CD4-positive, alpha-beta T cell treated with Interleukin-17A for 4 hours (primary cell): ENCODE measurements around the gene SMYD3.
"Not testable (repeated sequence)": the region's sequence is repeated elsewhere in the genome, so short reads cannot be mapped to it uniquely, and the experiment has no call there.

ENCODE experiments used
- DNase-seq: peaks from one replicate; pipeline ENCODE4 v3.0.0-alpha.2; 2020; ENCODE audit warnings: mixed read lengths

The SMYD3 gene

DNA sequence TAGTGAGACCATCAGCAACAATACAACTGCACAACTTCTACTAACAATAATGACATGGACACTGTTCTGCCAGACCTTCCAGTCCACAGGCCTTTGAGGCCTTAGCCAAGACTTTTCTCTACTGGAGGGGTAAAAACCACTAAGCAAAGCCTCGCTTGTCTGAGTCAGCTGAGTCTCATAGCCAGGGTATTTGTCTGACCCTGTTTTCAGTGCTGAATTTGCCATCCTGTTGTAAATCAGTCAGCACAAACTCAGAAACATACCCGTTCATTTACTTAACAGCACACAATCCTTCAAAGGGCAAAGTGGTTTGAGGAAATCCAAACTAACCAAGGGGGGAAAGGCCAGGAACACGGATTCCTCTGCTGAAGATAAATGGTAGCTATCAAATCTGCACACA lies 537.8 kb downstream of the SMYD3 start:
- DNase-seq = no peak

DNA sequence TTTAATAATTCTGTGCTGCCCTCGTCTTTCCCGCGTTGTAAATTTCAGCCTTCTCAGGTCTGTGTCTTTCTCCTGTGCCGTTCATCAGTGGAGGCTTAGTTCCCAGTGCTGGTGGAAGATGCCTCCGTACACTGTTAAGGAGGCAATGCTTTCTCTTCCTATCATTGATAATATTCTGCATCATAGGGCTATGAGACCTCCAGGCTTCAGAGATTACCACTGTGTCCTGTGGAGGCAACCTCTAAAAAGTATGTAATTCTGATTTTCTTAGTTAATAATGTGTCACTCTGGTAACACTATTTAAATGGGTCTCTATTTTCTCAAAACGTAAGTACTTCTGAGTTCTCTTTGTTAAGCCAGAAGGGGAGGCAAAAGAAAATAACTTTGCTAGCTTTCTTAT lies 538.3 kb downstream of the SMYD3 start:
- DNase-seq = no peak

DNA sequence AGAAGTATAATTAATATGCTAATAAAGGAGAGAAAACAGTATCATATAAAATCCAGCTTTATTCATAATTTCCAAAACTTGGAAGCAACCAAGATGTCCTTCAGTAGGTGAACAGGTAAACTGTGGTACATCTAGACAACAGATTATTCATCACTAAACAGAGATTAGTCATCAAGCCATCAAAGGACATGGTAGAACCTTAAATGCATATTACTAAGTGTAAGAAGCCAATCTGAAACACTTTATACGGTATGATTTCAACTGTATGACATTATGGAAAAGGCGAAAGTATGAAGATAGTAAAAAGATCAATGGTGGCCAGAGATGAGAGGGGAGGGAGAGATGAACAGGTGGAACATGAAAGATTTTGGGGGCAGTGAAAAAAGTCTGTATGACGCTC lies 541.7 kb downstream of the SMYD3 start:
- DNase-seq = no peak

DNA sequence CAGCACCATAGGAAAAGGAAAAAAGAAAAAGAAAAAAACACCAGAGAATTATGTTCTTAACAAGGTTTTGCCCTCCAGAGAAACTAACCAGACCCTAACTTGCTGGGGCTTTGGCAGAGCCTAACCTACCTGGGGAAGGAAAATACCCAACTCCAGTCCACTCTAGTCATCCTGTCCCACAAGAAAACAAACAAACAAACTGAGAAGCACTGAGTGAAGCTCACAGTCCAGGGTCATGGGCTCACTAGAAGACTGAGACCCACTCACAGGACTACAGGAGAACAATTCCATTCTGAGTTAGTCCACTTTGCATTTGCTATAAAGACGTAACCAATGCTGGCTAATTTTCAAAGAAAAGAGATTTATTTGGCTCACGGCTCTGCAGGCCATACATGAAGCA lies 543.4 kb downstream of the SMYD3 start:
- no peak for DNase-seq

DNA sequence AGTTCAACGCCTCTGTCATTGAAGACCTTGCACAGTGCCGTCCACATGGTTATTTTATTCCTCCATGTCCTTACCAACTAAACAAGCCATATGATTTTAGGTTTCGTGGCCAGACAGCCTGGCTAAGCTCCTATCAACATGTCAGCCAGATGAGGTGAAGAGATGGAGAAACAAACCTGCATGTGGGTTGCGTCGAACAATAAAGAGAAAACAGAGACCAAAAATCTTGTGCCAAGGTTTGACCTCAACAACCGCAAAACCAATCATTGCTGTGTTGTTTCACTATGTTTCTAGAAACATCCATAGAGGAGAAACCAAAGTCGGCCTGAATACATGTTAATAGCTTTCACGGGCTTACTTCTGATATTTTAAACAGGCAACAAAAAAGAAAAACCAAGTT lies 544.6 kb downstream of the SMYD3 start:
- DNase-seq = no peak

DNA sequence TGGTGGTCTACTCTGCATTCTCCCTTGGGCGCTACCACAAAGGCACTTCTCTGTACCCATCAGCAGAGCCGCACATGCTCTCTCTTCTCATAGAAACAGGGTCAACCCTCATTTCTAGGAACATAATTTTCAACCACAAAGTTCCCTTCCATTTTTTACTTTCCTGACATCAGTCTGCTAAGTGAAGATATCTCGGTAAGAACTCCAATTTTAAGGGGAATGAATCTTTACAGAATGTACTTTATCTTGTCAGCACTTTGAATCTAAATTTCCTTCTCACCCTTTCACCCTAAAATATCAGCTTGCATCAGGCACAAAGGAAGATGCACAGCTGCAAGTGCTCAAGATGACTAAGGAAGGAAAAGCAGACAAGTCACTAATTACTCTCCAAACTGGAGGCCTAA lies 545.9 kb downstream of the SMYD3 start:
- DNase-seq = no peak

DNA sequence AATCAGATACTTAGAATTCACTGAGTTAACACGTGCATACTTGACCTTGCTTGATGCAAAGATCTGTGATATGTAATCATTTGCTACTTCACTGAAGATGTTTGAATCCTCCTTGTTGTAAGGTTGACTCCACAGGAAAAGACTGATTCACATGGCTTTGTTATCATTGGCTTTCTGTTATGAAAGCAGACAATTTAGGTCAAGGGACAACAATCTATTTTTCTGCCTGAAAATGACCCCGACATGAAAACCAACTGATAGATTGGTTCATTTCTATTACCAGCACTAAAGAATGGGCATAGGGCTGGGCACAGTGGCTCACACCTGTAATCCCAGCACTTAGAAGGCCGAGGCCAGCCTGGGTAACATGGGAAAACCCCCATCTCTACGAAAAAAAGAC lies 546.9 kb downstream of the SMYD3 start:
- no peak for DNase-seq

DNA sequence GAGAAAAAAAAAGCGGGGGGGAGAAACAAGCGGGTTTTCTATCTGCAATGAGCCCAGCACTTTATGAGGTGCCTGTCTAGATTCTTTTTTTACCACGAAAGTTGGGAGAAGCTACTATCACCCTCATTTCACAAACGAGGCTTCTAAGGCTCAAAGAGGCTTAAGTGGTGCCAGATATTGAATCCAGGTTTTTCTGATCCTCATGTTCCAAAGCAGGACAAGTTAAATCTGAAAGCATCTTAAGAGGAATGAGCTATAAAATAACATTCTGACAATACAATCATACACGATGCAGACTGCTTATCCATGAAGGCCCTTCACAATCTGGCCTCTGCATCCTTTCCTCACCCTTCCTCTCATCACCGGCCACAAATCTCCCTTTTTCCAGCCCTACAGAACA lies 549.1 kb downstream of the SMYD3 start:
- DNase-seq = no peak

DNA sequence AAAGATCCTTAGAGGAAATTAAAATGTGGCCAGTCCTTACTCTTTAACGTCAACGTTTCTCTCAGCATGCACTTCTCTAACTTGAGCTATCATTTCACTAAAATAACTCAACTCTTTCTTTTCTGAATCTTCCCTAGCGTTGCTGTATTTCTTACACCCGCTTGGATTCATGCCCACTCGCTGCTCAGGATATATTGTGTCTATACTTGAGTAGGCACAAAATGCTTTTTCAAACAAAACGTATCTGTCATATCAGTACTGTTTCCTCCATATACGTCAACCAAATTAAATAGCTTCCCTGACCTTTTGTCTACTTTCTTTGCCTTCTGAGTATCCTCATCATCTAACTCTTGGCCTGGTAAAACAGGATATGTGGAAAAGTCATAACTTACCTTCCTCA lies 549.7 kb downstream of the SMYD3 start:
- no peak for DNase-seq

DNA sequence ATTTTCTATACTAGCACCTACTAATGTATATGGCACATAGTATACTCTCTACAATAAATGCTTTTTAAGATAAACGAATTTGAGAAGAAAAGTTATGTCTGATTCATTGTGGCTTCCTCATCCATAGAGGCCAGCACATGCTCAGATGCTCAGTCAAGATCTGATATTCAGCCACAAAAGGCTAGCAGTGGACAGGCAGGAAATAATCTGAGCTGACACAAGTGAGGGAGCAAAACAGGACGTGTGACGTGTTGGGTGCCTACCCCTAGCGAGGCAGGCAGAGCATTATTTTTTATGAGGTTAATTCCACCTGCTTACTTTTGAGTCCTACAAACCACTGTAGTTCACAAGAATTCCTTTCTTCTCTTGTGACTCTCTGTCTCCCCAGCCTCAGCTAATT lies 550.9 kb downstream of the SMYD3 start:
- peak; percentile 73 for DNase-seq

DNA sequence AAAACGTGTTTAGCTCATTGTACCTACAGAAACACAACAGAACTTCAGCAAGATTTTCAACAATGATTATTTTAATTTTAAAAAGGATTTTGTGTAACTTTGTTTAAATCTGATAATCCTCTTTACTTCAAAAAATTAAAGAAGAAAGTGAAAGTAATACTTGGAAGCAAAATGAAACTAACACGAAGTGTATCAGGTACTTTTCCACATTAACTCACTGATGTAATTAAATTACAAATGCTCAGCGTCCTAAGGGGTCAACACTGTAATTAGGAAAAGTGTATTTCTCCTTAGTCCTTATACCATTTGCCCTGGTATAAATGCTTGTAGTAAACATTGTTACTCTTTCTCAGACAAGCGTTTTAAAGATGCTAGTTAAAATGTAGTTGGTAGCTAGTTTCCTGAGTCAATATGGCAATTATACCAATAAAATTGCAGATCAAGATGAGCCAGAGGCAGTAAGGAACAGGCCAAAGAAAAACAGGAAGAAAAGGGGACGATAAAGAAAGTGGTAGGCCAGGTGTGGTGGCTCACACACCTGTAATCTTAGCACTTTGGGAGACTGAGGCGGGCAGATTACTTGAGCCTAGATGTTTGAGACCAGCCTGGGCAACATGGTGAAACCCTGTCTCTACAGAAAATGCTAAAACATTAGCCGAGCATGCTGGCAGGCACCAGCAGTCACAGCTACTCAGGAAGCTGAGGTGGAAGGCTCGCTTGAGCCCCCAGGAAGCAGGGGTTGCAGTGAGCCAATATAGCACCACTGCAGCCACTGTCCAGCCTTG lies 553.0 kb downstream of the SMYD3 start:
- peak; percentile 38 for DNase-seq

DNA sequence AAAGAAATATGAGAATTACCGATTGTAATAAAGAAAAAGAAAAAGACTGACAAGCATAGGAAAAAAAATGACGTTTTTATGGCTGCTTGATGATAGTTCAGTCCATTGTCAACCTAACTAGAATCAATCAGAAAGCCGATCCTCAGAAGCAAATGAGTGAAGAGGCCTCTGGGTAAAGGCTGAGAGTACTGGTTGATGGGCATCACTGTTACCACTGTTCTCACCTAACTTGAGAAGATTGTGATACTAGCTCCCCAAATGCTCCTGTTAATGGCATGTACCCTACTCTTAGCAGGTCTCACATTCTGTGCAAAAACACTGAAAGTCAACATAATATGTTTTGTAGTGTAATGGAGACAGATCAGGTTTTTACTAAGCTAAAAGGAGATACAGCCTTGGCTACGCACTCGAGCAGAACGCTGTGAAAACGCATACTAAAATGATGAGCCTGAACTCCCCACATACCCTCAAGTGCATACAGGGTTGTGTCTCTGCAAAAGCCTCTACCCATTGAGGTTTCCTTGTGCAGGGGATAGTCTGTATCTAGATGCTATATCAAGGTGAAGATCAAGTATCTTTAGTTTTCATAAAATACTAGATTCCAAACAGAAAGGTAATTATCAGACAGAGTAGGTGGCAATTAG lies 554.6 kb downstream of the SMYD3 start:
- DNase-seq = no peak

DNA sequence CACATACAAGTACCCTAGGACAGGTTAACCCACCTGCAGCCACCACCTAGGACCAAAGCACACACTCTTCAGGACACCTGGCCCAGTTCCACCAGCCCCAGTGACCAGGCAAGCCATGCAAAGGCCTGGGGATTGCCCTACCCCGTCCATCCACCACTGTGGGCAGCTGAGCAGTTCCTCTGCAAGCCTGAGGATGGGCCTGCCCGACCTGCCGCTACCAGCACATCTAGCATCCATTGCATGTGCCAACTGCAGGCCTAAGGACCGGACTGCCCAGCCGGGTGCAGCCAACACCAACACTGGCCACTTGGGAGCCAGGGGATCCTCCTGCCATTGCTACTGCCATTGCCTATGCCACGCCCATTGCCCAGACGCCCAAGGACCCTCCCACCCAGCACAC lies 558.3 kb downstream of the SMYD3 start:
- DNase-seq = no peak

DNA sequence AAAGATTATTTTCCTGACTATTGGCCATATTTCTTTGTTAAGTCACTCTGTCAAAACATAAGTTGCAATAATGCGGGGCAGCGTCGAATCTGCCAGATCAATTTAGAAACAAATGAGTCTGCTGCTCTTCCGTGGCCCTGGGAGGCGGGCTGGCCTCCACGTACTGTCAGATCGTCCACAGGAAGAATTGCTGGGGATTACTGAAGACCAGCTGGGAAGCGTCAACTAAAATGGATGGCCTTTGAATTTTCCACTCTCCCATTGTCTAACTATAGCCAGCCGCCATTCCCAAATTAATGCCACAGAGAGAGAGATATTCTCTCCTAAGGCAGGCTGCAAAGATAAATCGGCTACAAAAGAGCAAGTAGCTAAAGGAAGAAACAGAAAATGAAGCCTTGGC lies 560.2 kb downstream of the SMYD3 start:
- no peak for DNase-seq

DNA sequence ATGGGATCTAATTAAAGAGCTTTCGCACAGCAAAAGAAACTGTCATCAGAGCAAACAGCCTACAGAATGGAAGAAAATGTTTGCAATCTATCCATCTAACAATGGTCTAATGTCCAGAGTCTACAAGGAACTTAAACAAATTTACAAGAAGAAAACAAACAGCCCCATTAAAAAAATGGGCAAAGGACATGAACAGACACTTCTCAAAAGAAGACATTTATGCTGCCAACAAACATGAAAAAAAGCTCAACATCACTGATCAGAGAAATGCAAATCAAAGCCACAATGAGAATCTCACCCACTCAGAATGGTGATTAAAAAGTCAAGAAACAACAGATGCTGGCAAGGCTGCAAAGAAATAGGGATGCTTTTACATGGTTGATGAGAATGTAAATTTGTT lies 561.9 kb downstream of the SMYD3 start:
- not testable (repeated sequence) for DNase-seq

DNA sequence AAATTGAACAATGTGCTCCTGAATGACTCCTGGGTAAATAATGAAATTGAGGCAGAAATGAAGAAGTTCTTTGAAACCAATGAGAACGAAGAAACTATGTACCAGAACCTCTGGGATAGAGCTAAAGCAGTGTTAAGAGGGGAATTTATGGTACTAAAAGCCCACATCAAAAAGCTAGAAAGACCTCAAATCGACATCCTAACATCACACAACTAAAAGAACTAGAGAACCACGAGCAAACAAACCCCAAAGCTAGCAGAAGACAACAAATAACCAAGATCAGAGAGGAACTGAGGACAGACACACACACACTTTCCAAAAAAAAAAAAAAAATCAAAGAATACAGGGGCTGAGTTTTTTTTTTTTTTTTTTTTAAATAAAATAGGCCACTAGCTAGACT lies 564.2 kb downstream of the SMYD3 start:
- DNase-seq = no peak

DNA sequence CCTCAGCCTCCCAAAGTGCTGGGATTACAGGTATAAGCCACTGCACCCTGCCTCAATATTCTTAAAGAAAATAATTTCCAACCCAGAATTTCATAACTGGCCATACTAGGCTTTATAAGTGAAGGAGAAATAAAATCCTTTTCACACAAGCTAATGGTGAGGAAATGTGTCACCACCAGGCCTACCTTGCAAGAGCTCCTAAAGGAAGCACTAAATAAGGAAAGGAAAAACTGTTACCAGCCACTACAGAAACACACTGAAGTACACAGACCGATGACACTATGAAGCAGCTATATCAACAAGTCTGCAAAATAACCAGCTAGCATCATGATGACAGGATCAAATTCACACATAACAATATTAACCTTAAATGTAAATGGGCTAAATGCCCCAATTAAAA lies 565.3 kb downstream of the SMYD3 start:
- DNase-seq = not testable (repeated sequence)

DNA sequence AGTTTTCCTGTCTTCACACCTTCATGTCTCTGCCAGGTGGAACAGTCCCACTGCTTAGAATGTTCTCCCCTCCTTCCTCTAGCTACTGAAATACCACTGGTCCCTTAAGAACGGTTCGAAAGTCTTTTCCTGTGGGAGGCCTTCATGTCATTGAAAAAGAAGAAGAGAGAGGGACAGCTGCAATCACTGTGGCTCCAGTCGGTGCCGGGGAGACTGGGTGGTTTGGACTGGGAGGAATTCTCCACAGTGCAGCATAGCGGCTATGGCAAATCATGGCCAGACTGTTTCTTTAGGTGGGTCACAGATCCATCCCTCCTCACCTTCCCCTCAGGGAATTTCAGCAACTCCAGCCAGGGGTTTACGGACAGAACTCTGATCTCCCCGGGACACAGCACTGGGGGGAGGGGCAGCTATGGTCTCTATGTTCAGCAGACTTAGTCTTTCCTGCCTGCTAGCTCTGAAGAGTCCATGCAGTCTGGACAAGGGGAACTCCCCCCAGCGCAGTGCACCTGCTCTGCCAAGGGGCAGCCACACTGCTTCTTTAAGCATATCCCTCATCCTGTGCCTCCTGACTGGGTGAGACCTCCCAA lies 567.2 kb downstream of the SMYD3 start:
- no peak for DNase-seq

DNA sequence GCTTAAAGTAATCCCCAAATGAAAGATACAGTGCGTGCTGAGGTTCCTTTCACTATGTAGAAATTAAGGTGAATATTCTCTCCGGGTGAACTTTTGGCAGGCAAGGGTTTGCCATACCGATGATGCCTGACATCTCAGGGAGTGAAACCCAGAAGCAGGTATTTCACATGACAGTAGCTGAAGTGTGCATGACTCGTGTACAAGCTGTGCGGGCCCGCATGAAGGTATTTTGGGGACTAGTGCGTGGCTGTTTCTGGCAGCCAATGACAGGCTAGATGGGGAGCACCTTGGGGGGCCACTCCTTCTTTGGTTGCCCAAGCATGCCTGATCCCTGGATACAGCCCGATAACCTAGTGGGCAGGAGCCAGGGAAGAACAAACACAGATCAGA lies 569.0 kb downstream of the SMYD3 start:
- no peak for DNase-seq

DNA sequence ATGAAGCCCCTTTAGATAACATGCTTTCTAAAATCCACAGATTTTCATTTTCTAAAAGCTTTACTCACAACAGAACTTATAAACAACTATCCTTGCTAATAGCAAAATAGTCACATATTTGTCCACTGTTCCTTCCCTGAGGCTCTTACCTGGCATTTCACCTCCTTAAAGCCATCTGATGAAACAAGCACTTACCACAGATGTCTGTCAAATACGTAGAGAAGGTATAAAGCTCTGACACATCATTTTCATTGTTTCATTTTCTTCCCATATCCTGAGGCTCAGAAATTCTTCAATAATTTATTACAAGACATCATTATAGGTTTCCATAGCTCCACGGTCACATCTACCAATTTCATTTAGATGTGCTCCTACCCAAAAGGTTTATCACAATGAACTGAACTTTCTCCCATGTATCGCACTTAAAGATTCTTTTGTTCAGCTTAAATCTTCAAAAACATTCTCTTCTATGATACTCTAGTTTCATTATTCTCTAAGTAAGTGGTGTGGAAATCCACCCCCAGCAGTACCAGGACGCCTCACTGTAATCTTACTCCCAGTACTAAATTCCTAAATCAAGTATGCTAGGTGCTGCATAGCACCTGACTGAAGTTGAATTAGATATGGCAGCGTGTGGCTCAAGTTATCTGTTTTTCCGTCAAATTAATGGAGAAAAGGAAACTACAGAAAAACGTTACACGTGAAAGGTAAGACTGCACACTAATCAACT lies 569.6 kb downstream of the SMYD3 start:
- DNase-seq = no peak

DNA sequence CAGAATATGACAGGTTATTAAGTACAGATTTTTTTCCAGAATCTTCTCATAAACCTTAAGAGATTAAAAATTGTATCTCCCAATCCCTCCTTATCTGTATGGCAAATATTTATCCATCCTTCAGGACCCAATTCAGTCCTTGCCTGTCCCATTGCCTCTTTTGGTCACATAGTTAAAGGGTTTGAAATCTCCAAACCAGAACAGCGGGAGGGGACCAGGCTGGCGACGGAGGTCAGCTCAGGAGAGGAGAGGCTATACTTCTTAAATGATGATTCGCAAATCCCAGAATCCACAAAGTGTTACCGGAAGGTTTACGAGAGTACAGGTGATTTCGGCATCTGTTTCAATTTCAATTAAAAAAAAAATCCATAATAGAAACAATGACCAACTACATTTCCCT lies 572.7 kb downstream of the SMYD3 start:
- DNase-seq = no peak

DNA sequence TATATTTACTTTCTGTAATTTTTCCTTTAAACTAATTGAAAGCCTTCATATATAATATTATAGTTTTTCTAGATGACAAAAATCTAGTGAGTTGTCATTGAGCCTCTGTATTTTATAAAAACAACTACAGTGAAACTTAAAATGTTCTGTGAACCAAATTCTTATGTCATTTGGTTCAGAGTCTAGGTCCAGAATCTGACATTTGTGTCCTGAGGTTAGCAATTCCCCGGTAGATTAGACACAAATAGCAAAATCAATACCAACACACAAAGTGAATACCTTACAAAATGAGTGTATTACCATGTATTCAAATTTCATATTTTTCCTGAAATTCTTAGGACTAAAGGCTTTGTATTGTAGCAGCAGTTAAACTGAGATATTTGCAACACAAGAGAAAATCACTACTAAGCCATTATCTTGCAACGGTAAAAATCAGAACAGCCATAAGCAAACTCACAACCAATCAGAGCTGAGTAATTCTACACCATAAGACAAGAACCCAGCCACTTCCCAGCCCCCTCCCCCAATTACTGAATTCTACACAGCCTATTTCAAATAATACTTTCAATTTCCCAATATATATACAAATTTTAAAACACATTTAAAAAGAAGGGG lies 573.5 kb downstream of the SMYD3 start:
- no peak for DNase-seq

DNA sequence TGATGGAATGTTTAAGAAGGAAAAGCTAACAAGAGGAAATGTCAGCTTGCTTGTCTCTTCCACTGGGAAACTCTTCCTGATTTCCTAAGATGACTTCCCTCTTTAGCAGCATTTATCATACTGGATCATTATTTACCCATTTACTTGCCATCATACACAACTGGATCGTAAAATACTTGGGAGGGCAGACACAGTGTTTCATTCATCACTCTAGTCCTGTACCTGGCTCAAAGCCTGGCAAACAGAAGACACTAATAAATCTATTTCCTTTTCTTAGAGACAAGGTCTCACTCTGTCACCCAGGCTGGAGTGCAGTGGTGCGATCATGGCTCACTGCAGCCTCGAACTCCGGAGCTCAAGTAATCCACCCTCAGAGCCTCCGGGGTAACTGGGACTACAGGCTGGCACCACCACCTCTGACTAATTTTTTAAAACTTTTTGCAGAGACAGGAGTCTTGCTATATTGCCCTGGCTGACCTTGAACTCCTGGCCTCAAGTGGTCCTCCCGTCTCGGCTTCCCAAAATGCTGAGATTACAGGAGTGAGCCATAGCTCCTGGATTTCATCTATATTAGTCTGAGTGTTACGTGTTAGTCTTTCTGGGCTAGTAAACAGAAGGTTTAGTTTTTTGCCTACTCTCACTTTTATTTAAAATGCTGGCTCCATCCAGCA lies 574.6 kb downstream of the SMYD3 start:
- no peak for DNase-seq
